HG03342 (cell line): ENCODE measurements around the gene RFX3.

Source experiments
- ATAC-seq: cut with Tn5 transposase; IDR thresholded peaks from one replicate; pipeline ENCODE4 v1.9.1; 2021; ENCODE audit warnings: mild to moderate bottlenecking, moderate library complexity; ENCODE audit not compliant: unreplicated experiment

RFX3 gene

DNA sequence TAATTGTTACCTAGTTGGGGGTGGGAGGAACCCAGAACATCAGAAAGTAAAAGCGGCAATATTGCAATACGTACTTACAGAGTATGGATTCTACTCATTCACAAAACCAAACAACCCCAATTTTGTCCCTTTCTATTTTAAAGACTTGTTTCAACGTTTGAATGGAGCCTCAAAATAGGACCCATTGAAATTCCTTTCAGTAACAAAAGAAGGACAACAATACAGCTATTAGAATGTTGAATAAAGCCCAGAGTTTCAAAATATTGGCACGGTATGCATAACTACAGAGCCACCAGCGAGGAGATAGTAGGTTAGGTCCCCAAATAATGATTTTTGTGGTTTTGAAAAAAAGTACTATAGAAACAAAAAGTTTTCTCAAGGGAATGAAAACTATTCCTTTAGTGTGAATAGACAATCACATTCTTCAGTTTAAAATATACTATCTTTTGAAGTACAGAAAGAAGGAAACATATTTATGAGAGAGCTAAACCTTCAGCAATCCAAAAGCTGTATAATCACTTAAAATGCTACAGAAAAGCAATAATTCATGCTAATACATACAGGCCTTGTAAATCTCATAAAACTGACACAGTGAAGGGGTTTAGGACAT is 235.5 kb downstream of the RFX3 start:
- ATAC-seq: no peak

- ATAC-seq: no peak
These were observed 237.1 kb downstream of the RFX3 start for GRCh38 chr9:3288686-3289085.

- no peak for ATAC-seq
These were observed 240.2 kb downstream of the RFX3 start for GRCh38 chr9:3285365-3286161.

DNA sequence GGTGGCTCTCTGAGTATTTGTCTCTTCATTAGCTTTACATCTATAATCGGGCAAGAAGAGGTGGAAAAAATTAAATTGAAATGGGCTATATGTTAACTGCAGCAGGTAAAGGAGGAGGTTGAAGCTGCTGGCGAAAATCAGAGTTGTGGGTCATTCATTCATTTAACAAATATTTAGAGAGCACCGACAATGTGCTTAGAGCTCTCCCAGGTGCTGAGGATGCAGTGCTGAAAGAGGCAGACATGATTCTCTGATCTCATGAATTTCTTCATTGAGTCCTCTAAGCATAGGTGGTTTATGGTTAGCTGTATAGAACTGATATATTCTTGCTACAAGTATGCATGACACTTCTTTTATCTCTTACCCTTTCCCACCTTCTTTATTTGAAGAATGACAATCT is 243.4 kb downstream of the RFX3 start:
- no peak for ATAC-seq

DNA sequence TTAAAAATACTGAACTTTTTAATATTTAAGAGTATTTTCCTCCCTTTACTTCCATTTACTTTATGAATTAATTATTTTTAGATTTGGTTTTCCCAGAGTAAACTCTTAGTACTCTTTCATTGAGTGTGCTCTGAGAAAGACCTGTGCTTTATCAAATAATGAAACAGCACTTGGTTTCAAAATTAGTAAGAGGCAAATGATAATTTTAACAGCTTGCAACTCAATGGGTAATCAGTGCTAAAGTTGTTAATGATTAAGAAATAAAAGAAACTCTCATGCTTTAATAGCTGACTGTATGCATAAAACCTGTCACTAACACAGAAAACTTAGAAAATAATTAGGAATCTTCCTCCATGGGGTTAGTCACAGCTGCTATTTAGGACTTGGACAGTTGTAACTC is 244.4 kb downstream of the RFX3 start:
- ATAC-seq: peak; percentile 70

- no peak for ATAC-seq
These were observed 248.6 kb downstream of the RFX3 start for GRCh38 chr9:3277200-3277599.

- no peak for ATAC-seq
These were observed 254.2 kb downstream of the RFX3 start for GRCh38 chr9:3271581-3271980.

GRCh38 chr9:3271157-3271556 is 254.6 kb downstream of the RFX3 start:
- no peak for ATAC-seq

- ATAC-seq: no peak
These were observed 257.6 kb downstream of the RFX3 start for GRCh38 chr9:3268223-3268622.

DNA sequence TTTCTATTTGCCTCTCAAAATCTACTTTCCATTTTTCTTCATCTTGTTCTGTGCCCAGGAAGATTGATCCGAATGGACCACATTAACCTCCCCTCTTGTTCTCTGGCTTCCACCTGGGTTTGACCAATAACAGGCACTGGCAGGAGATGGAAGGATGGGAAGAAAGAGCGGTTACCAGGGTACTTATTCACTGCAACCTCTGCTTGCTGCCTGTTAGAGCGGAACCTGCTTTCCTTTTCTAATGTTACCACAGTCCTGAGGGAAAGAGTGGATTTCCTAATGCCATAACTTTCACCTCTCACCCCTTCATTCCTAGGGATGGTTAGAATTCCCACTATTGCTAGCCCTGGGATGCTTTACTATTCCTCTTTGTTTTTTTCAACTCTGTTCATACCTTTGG is 262.1 kb downstream of the RFX3 start:
- ATAC-seq: no peak

DNA sequence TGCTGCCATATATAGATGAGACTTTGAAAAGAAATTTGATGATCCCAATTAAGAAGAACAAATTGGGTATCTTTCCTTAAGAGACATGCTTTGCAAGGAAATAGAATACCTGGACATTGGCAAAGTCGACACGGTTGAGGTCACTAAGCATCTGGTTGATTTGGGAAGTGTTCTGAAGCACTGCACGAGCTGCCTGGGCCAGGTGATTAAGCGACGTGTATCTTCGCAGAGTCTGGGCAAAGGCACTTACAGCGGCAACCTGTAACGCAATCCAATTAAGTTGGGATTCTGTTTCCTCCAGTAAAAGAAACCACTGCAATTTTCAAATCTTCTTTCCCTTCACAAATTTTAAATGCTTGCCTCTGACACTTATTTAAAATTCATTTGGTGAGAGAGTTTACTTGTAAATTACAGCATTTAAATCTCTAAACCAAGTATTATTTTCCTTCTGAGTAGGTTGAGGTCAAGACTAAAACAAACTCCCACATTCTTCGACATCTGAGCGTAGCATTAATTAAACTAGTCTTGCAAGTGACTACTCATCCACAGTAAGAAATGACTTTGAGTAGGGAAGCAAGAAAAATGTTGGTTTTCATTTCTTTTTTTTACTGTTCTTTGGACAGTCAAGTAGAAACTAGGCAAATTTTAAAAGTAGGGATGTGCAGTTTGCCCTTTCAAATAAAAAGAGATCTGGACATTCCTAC is 262.8 kb downstream of the RFX3 start:
- no peak for ATAC-seq

DNA sequence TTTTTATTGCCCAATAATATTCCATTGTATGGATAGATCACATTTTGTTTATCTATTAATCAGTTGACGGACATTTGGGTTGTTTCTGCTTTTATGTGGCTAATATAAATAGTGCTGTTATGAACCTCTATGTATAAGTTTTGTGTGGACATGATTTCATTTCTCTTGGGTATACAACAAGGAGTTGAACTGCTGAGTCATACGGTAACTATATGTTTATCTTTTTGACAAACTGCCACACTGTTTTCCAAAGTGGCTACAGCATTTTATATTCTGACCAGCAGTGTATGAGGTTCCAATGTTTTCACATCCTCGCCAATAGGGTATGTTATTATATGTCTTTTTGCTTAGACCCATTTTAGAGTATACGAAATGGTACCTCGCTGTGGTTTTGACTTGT is 264.3 kb downstream of the RFX3 start:
- ATAC-seq: no peak

DNA sequence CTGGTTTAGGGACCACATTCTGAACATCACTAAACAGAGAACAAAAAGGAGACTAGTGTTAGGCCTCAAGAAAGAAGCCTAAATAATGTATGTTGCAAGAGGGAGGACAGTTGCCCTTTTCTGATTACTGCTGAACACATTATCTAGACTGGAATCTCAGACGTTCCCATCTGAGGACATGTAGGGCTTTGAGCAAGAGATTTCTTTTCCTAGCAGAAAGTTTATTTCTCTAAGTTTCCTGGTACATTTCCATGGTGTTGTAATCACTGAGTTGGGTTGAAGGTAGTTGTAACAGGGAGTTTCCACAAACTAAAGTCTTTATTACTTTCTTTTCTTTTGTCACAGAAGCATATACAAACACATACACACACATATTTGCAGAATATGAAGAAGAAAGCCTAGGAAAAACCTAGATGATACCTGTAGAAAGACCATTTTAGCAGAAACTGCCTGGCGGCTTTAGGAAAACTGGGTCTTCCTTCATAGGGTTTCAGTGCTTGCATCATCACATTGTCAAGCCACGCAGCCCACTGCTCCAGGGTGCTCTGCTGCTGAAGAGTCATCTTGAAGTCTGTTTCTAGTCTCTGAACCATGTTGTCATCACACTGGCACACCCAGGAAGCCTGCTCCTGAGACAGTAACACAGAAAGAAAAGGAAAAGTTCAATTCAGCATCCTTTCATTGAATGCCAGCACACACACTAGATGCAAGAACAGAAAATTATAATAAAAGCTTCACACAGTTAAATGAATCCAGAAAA is 269.1 kb downstream of the RFX3 start:
- ATAC-seq: no peak

DNA sequence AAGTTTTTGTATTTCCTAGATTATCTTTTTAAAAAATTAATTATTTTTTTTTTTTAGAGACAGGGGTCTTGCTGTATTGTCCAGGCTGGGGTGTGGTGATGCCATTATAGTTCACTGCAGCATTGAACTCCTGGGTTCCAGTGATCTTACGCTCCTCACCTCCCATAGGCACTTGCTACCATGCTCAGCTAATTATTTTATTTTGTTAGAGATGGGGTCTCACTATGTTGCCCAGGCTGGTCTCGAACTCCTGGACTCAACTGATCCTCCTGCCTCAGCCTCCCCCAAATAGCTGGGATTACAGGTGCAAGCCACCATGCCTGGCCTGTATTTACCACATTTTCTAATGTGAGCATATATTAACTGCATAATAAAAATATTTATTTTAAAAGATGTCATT is 274.5 kb downstream of the RFX3 start:
- no peak for ATAC-seq

DNA sequence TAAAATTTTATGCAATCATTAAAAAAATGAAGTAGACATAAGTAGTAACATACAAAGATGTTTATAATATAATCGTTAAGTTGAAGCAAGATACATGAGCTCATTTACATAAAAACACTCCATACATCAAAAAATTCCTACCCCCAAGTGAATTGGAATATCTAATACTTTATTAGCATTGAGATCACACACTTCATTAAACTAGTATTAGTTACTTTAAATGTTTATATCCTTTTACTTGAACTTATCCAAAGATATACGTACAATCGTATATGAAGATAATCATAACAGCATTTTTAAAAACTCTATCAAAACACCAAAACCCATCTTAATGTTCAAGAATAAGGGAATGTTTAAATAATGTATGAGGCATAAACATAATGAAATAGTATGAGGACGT is 275.1 kb downstream of the RFX3 start:
- no peak for ATAC-seq

- ATAC-seq: no peak
These were observed 278.6 kb downstream of the RFX3 start for GRCh38 chr9:3247211-3247610.

- no peak for ATAC-seq
These were observed 279.6 kb downstream of the RFX3 start for GRCh38 chr9:3246241-3246640.

- ATAC-seq: peak; percentile 60
These were observed 280.7 kb downstream of the RFX3 start for GRCh38 chr9:3244963-3245653.

DNA sequence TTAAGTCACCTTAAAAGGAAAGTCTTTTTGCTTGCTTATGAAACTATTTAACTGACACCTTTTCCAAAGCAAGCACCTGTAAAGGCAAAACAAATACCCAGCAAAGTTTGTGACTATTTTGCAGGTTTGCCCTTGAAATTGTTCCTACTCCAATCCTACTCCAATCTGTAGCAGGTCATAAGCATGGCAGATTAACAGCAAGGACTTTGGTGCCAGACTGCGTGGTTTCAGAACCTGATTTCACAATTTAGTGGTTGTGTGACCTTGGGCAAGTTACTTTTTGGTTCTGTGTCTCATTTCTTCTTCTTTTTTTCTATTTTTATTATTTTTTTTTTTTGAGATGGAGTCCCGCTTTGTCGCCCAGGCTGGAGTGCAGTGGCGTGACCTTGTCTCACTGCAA is 282.1 kb downstream of the RFX3 start:
- ATAC-seq: no peak

GRCh38 chr9:3241290-3241689 is 284.5 kb downstream of the RFX3 start:
- ATAC-seq: no peak
